PFSK-1 (cell line): ENCODE results near the gene PDK2.

ENCODE experiments used
- FOXP2 ChIP-seq: optimal IDR thresholded peaks from 2 replicates; pipeline ENCODE3; 2011; ENCODE audit warnings: borderline replicate concordance, control low read depth, inconsistent platforms; ENCODE audit not compliant: insufficient read depth; ENCODE audit errors: extremely low read length, extremely low read depth
- POLR2AphosphoS5 ChIP-seq: IDR thresholded peaks from 2 replicates; pipeline ENCODE4 v1.6.1; 2012; ENCODE audit warnings: low read depth, mild to moderate bottlenecking, control low read depth, low read length, moderate library complexity
- TAF1 ChIP-seq: IDR thresholded peaks from 2 replicates; pipeline ENCODE4 v1.6.1; 2012; ENCODE audit warnings: low read length, control low read depth, borderline replicate concordance; ENCODE audit not compliant: insufficient read depth

GRCh38 chr17:50088952-50089825, 6.0 kb upstream of the PDK2 start:
- TF ChIP-seq FOXP2 (no peak), POLR2AphosphoS5 (no peak), TAF1 (no peak)
